BE2C (cell line): Measurements from ENCODE around the gene PHKG2.

ENCODE experiments used
- DNase-seq: peaks from one replicate; pipeline ENCODE4 v3.0.0-alpha.2; 2020
- H3K27me3 ChIP-seq: fragments of 250-450 bp; sonication (Bioruptor Pico); 2 replicates; pipeline ENCODE4 v1.5.1; 2020; ENCODE audit warnings: mild to moderate bottlenecking
- H3K36me3 ChIP-seq: fragments of 250-450 bp; sonication (Bioruptor Pico); 2 replicates; pipeline ENCODE4 v1.5.1; 2020; ENCODE audit warnings: mild to moderate bottlenecking
- H3K4me1 ChIP-seq: fragments of 250-450 bp; sonication (Bioruptor Pico); 2 replicates; pipeline ENCODE4 v1.5.1; 2020
- H3K4me3 ChIP-seq: 2 replicates; pipeline ENCODE4 v1.5.1; 2011; ENCODE audit warnings: low read depth, low read length
- H3K9me3 ChIP-seq: fragments of 250-450 bp; sonication (Bioruptor Pico); 2 replicates; pipeline ENCODE4 v1.5.1; 2020
- TF ChIP-seq, protein P1 (sequence below): IDR thresholded peaks from 2 replicates; pipeline ENCODE4 v1.5.1; 2012; ENCODE audit warnings: mild to moderate bottlenecking, low read depth, low read length

PHKG2 gene

DNA sequence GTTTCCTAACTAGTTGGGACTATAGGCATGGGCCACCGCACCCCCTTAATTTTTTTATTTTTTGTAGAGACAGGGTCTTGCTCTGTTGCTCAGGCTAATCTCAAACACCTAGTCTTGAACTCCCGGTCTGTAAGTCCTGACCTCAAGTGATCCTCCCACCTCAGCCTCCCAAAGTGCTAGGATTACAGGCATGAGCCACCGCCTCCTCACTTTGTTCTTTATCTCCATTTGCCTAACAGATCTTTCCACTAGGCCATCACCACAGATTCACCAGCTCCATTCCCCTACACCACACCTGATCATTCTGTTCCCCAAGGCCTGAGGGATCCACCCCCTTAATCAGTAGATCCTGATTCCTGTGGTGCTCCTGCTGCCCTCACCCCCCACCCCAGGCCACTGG lies 46.4 kb downstream of the PHKG2 start:
- TF ChIP-seq, protein P1, sequence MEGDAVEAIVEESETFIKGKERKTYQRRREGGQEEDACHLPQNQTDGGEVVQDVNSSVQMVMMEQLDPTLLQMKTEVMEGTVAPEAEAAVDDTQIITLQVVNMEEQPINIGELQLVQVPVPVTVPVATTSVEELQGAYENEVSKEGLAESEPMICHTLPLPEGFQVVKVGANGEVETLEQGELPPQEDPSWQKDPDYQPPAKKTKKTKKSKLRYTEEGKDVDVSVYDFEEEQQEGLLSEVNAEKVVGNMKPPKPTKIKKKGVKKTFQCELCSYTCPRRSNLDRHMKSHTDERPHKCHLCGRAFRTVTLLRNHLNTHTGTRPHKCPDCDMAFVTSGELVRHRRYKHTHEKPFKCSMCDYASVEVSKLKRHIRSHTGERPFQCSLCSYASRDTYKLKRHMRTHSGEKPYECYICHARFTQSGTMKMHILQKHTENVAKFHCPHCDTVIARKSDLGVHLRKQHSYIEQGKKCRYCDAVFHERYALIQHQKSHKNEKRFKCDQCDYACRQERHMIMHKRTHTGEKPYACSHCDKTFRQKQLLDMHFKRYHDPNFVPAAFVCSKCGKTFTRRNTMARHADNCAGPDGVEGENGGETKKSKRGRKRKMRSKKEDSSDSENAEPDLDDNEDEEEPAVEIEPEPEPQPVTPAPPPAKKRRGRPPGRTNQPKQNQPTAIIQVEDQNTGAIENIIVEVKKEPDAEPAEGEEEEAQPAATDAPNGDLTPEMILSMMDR, result no peak

DNA sequence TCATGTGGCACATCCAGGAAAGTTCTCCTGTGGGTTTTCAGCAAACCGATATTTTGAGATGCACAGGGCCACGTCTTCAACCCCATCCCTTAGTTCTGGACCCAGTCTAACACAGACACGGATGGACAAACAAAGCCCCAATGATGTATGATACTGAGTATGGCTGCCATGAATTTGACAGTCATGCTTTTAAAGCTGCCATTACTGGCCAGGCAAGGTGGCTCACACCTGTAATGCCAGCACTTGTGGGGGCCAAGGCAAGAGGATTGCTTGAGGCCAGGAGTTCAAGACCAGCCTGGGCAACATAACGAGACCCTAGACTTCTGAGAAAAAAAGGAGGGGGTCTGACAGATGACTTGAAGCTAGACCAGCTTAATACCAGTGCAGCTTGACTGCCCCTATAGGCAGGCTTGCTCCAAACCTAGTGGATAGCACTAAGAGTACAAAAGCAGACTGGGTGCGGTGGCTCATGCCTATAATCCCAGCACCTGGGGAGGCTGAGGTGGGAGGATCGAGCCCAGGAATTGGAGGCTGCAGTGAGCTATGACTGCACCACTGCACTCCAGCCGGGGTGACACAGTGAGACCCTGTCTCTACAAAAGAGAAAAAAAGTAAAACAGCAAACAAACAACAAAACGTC lies 49.6 kb downstream of the PHKG2 start:
- TF ChIP-seq, protein P1, result peak; percentile 34
- no peak overlapping the region for H3K4me3 ChIP-seq
- DNase-seq, result no peak
- H3K4me1 ChIP-seq, result no peaks in the 10 kb centered on the region
- no peaks in the 10 kb centered on the region for H3K27me3 ChIP-seq
- H3K36me3 ChIP-seq, result no peaks in the 10 kb centered on the region
- no peaks in the 10 kb centered on the region for H3K9me3 ChIP-seq

More for the DNA sequence above, 46.4 kb downstream of the PHKG2 start:
- no peaks in the 10 kb centered on the region for H3K9me3 ChIP-seq
- H3K4me3 ChIP-seq, result no peak overlapping the region
- H3K36me3 ChIP-seq, result no peaks in the 10 kb centered on the region
- no peaks in the 10 kb centered on the region for H3K4me1 ChIP-seq
- DNase-seq, result no peak
- no peaks in the 10 kb centered on the region for H3K27me3 ChIP-seq
